Prostate gland (tissue), 2 donors: Measurements from ENCODE around the gene UBE2L3. TPM values are rescaled to one million over a fixed set of nuclear protein-coding genes. Genes with fewer than 3 reads are reported as not detected.

ENCODE experiments used
- DNase-seq: peaks from one replicate; pipeline ENCODE4 v3.0.0-alpha.2; 2019; ENCODE audit warnings: low spot score
- H3K27ac ChIP-seq, 2 donors: fragments of 200-600 bp; sonication (generic); 2 replicates each; pipeline ENCODE4 v1.5.1; 2017 to 2019
- H3K27me3 ChIP-seq: fragments of 200-600 bp; sonication (generic); replicated peaks from 2 replicates; pipeline ENCODE4 v1.5.1; 2019; ENCODE audit not compliant: insufficient read depth
- H3K36me3 ChIP-seq, 2 donors: fragments of 200-600 bp; sonication (generic); 1 replicate in 1 of 2; 2 replicates in 1 of 2; pipeline versions ENCODE4 v1.5.1 to v1.8.1; 2017 to 2019
- H3K4me1 ChIP-seq: fragments of 200-600 bp; sonication (generic); replicated peaks from 2 replicates; pipeline ENCODE4 v1.5.1; 2019
- H3K4me3 ChIP-seq, 2 donors: fragments of 200-600 bp; sonication (generic); 2 replicates each; pipeline ENCODE4 v1.5.1; 2017 to 2019
- H3K9me3 ChIP-seq: fragments of 200-600 bp; sonication (generic); 2 replicates; pipeline ENCODE4 v1.5.1; 2017
- CTCF ChIP-seq, 4 experiments: fragments of 200-600 bp in 2 of 4; fragments of 450-650 bp in 2 of 4; sonication (generic) in 2 of 4; IDR thresholded peaks; 1 replicate in 3 of 4; 2 replicates in 1 of 4; pipeline ENCODE4 v1.5.1; 2016 to 2019; ENCODE audit warnings: antibody characterized with exemption in 4 of 4, mild to moderate bottlenecking in 2 of 4, moderate library complexity in 2 of 4
- POLR2A ChIP-seq: fragments of 450-650 bp; IDR thresholded peaks from one replicate; pipeline ENCODE4 v1.6.1; 2016; ENCODE audit warnings: antibody characterized with exemption, mild to moderate bottlenecking
- POLR2AphosphoS5 ChIP-seq: sonication (generic); formaldehyde crosslinking; IDR thresholded peaks from one replicate; pipeline ENCODE4 v1.6.1; 2017; ENCODE audit warnings: antibody characterized with exemption
- WGBS: methylation state at CpG from one replicate; pipeline ENCODE4 v1.1.5; 2018; 5-methylcytosine and 5-hydroxymethylcytosine counted together
- intact Hi-C: fragments of 100-400 bp; cut with DNase I; formaldehyde crosslinking; loops from one replicate; pipeline ENCODE4 v1.14.2; 2022
- microRNA counts, 2 donors: library from miRNA; unstranded; fragments of <30 nt; microRNA quantifications; one replicate each; lab custom pipeline; 2016 to 2017
- microRNA-seq: library from miRNA; unstranded; fragments of <30 nt; microRNA quantifications from one replicate; pipeline ENCODE4, GENCODE V29; 2016
- small RNA-seq, 2 donors: library from RNA; depleted of rRNA; stranded (forward); fragments of <200 nt; gene quantifications; one replicate each; pipeline ENCODE3, GENCODE V24; 2016
- total RNA-seq, 2 donors: library from RNA; depleted of rRNA; stranded (reverse); fragments of >200 nt; gene quantifications; one replicate each; pipeline ENCODE4 v1.1.0, GENCODE V29; 2016

Gene UBE2L3
- total RNA-seq, 2 donors from 2014 or later, result 61.7 to 78.1 TPM

GRCh38 chr22:21666786-21667185 is 99.3 kb downstream of the UBE2L3 start:
- DNase-seq, result no peak
- Histone ChIP-seq H3K9me3 (no peaks in the 10 kb centered on the region), H3K27ac (peak overlapping the region in 1 of 2 donors; percentile 86), H3K4me3 (peak overlapping the region; percentile 78 to 85), H3K4me1 (peaks cover 3% of the 10 kb centered on the region), H3K36me3 (peaks cover 0 to 9% of the 10 kb centered on the region in 2 donors), H3K27me3 (no peaks in the 10 kb centered on the region)
- intact Hi-C loops, result no loop called here
- TF ChIP-seq POLR2A (no peak), CTCF (IDR thresholded peaks at IDR 0.05) (no peak), POLR2AphosphoS5 (no peak)
- WGBS, result 45% methylated on average over 16 of the region's 16 CpGs

DNA sequence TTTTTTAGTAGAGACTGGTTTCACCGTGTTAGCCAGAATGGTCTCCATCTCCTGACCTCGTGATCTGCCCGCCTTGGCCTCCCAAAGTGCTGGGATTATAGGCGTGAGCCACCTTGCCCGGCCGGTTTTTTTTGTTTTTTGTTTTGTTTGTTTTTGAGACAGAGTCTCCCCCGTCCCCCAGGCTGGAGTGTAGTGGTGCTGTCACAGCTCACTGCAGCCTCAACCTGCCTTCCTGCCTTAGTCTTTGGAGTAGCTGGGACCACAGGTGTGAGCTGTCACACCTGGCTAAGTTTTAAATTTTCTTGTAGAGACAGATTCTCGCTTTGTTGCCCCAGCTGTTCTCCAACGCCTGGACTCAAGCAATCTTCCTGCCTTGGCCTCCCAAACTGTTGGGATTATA is 101.5 kb downstream of the UBE2L3 start:
- H3K4me1 ChIP-seq, result peaks cover 3% of the 10 kb centered on the region
- no peak for TF ChIP-seq CTCF (IDR thresholded peaks at IDR 0.05)
- peak; percentile 17 for TF ChIP-seq POLR2AphosphoS5
- H3K4me3 ChIP-seq, result no peak overlapping the region
- H3K36me3 ChIP-seq, result peaks cover 0 to 13% of the 10 kb centered on the region in 2 donors
- no peak for DNase-seq
- H3K27me3 ChIP-seq, result no peaks in the 10 kb centered on the region
- 41% methylated on average over 9 of the region's 9 CpGs for WGBS
- intact Hi-C loops, result no loop called here
- H3K9me3 ChIP-seq, result no peaks in the 10 kb centered on the region
- peak overlapping the region in 1 of 2 donors; percentile 57 for H3K27ac ChIP-seq

DNA sequence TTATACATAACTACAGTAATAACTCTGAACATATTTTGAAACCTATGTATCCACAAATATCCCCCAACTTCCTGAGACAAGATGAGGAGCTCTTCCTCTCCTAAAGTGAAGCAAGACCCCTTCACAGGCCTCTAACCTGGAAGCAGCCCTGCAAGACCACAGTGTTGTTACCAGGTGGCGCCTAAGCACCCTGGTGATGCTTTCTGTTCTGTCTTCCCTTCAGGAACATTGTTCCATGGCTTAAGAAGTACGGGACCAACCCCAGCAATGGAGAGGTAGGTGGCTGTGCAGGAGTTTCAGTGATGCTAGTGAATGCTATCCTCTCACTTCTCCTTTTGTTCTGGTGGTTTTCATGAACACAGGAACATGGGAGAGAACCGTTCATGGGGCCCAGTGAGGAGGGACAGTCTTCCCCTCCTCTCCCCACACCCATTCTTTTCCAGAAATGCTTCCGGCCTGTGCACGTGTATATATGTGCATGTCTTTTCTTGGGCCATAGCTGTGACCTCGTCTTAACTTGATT is 104.7 kb downstream of the UBE2L3 start:
- Histone ChIP-seq H3K4me1 (no peaks in the 10 kb centered on the region), H3K27ac (no peak overlapping the region), H3K9me3 (no peaks in the 10 kb centered on the region), H3K36me3 (peaks cover 0 to 19% of the 10 kb centered on the region in 2 donors), H3K4me3 (no peak overlapping the region), H3K27me3 (no peaks in the 10 kb centered on the region)
- DNase-seq, result no peak
- WGBS, result 81% methylated on average over 6 of the region's 6 CpGs
- intact Hi-C loops, result no loop called here
- TF ChIP-seq POLR2A, result no peak
- no peak for TF ChIP-seq CTCF (IDR thresholded peaks at IDR 0.05)
- TF ChIP-seq POLR2AphosphoS5, result no peak

MicroRNAs within 50 kb of the gene (microRNA counts, 767-probe panel; counts per million panel counts)
- microRNA hsa-miR-130b-3p (lab: Ali Mortazavi, UCI) (1,014 to 2,201 counts per million in 2 donors), microRNA hsa-miR-301b (lab: Ali Mortazavi, UCI) (0 to 431 counts per million in 2 donors)

Small RNA genes within 50 kb of the gene (microRNA-seq; reads per million reads assigned to microRNA genes)
- gene MIR130B (143 reads per million, percentile 76 among the genes with 10 or more reads in this experiment), gene MIR301B (not detected)

Small RNA genes within 50 kb of the gene (small RNA-seq; reads per million reads assigned to genes)
- gene MIR301B (0.50 to 0.84 reads per million in 2 donors), gene RF00492 (0 reads per million in 2 donors), gene RN7SKP221 (0 reads per million in 2 donors)

Other genes with a start within 250 kb of the UBE2L3 start
- not detected for gene RIMBP3B, start 184.0 kb upstream of the UBE2L3 start, total RNA-seq
- gene HIC2, start 150.3 kb upstream of the UBE2L3 start, total RNA-seq, result 10 to 100 TPM in 1 of 2 donors, 1 to 10 TPM in 1; 2.3 to 16.8 TPM
- gene TMEM191C, start 100.3 kb upstream of the UBE2L3 start, total RNA-seq, result 1 to 10 TPM in 1 of 2 donors, under 1 TPM in 1; 0.55 to 6.0 TPM
- gene RIMBP3C, start 16.3 kb upstream of the UBE2L3 start, total RNA-seq, result 1 to 10 TPM in 1 of 2 donors, under 1 TPM in 1; 0.14 to 6.4 TPM
- 10 to 100 TPM; 44.9 to 74.1 TPM for gene YDJC, start 62.3 kb downstream of the UBE2L3 start, total RNA-seq
- gene CCDC116, start 65.0 kb downstream of the UBE2L3 start, total RNA-seq, result 1 to 10 TPM in 1 of 2 donors, under 1 TPM in 1; 0.27 to 3.1 TPM
- gene SDF2L1, start 74.6 kb downstream of the UBE2L3 start, total RNA-seq, result 10 to 100 TPM; 30.5 to 87.2 TPM
- 10 to 100 TPM; 45.4 to 63.2 TPM for gene PPIL2, start 98.3 kb downstream of the UBE2L3 start, total RNA-seq
- gene YPEL1, start 168.1 kb downstream of the UBE2L3 start, total RNA-seq, result 10 to 100 TPM in 1 of 2 donors, 1 to 10 TPM in 1; 2.9 to 16.2 TPM